H1 (cell line): Measurements from ENCODE around the gene RTN4IP1. TPM values are rescaled to one million over a fixed set of nuclear protein-coding genes. Genes with fewer than 3 reads are reported as not detected.

Source experiments
- CTCF ChIA-PET: fragments of 300-600 bp; sonication (Branson Sonifier 250); formaldehyde crosslinking; loops from one replicate; lab custom pipeline; 2021; ENCODE audit not compliant: partially characterized antibody; lab: Charles Lee
- POLR2A ChIA-PET: fragments of 300-600 bp; sonication (Branson Sonifier 250); formaldehyde crosslinking; loops from one replicate; lab custom pipeline; 2021; ENCODE audit warnings: inconsistent platforms; ENCODE audit not compliant: partially characterized antibody; lab: Charles Lee
- DNase-seq, 2 experiments: peaks; one replicate each; pipeline versions ENCODE4 v3.0.0 to v3.0.0-alpha.2; 2010 to 2022; ENCODE audit warnings: low spot score in 2 of 2, low read depth in 1 of 2, mixed read lengths in 1 of 2
- FAIRE-seq: peaks from 2 replicates; lab custom pipeline; 2011; peaks lifted over from hg19 to GRCh38; lab: Jason Lieb, UNC
- H2AFZ ChIP-seq: 2 replicates; pipeline ENCODE4 v1.8.1; 2012; ENCODE audit warnings: low read length, inconsistent platforms
- H2AK5ac ChIP-seq: 2 replicates; pipeline ENCODE4 v1.6.1; 2013; ENCODE audit warnings: low read depth, low read length
- H2BK120ac ChIP-seq: replicated peaks from 2 replicates; pipeline ENCODE3; 2013; ENCODE audit warnings: low read depth, low read length, inconsistent platforms
- H2BK12ac ChIP-seq: 2 replicates; pipeline ENCODE4 v1.6.1; 2013; ENCODE audit warnings: low read depth, low read length
- H2BK15ac ChIP-seq: 2 replicates; pipeline ENCODE4 v1.6.1; 2013; ENCODE audit warnings: low read length
- H2BK20ac ChIP-seq: 2 replicates; pipeline ENCODE4 v1.6.1; 2013; ENCODE audit warnings: low read length
- H2BK5ac ChIP-seq: 2 replicates; pipeline ENCODE4 v1.6.1; 2013; ENCODE audit warnings: low read depth, low read length
- H3K14ac ChIP-seq: 2 replicates; pipeline ENCODE4 v1.6.1; 2013; ENCODE audit warnings: inconsistent platforms; ENCODE audit not compliant: insufficient read length
- H3K18ac ChIP-seq: 2 replicates; pipeline ENCODE4 v1.6.1; 2013; ENCODE audit warnings: low read length; ENCODE audit errors: extremely low read depth
- H3K23ac ChIP-seq: 2 replicates; pipeline ENCODE4 v1.6.1; 2013; ENCODE audit warnings: inconsistent platforms; ENCODE audit not compliant: insufficient read length
- H3K23me2 ChIP-seq: 2 replicates; pipeline ENCODE4 v1.6.1; 2013; ENCODE audit warnings: low read depth, low read length
- H3K27ac ChIP-seq: 2 replicates; pipeline ENCODE4 v1.6.1; 2011; ENCODE audit warnings: low read depth, low read length, inconsistent platforms
- H3K27me3 ChIP-seq, 4 experiments: replicated peaks in 1 of 4; 1 replicate in 1 of 4; 2 replicates in 3 of 4; pipeline versions ENCODE4 v1.6.1 to v1.8.1; 2011 to 2013; ENCODE audit warnings: low read length in 3 of 4, mild to moderate bottlenecking in 3 of 4, inconsistent platforms in 2 of 4, mixed read lengths in 2 of 4, moderate library complexity in 1 of 4; ENCODE audit not compliant: control insufficient read depth in 3 of 4, insufficient read depth in 3 of 4; ENCODE audit errors: extremely low read depth in 1 of 4
- H3K36me3 ChIP-seq, 4 experiments: 2 replicates each; pipeline versions ENCODE4 v1.6.1 to v1.8.1; 2011 to 2013; ENCODE audit warnings: mild to moderate bottlenecking in 4 of 4, low read length in 3 of 4, moderate library complexity in 2 of 4, control low read depth in 1 of 4, inconsistent platforms in 1 of 4; ENCODE audit not compliant: insufficient read depth in 4 of 4, control insufficient read depth in 2 of 4
- H3K4ac ChIP-seq: replicated peaks from 2 replicates; pipeline ENCODE3; 2013; ENCODE audit warnings: low read length, low read depth, mixed read lengths, inconsistent platforms; ENCODE audit not compliant: insufficient read length
- H3K4me1 ChIP-seq, 4 experiments: replicated peaks in 1 of 4; 1 replicate in 1 of 4; 2 replicates in 3 of 4; pipeline versions ENCODE4 v1.6.1 to v1.8.1; 2011 to 2013; ENCODE audit warnings: low read length in 3 of 4, inconsistent platforms in 2 of 4, mixed read lengths in 1 of 4; ENCODE audit not compliant: insufficient read depth in 4 of 4, control insufficient read depth in 3 of 4
- H3K4me2 ChIP-seq, 2 experiments: 2 replicates each; pipeline versions ENCODE4 v1.6.1 to v1.8.1; 2011 to 2013; ENCODE audit warnings: low read depth in 2 of 2, low read length in 2 of 2, control low read depth in 1 of 2, inconsistent platforms in 1 of 2, mild to moderate bottlenecking in 1 of 2; ENCODE audit not compliant: insufficient read depth in 1 of 2
- H3K4me3 ChIP-seq, 4 experiments: fragments of 200-600, 300-600 bp in 1 of 4; sonication (generic), shearing (Covaris generic), sonication (Bioruptor Twin) in 1 of 4; 2 replicates each; pipeline versions ENCODE4 v1.5.1 to v1.8.1; 2011 to 2016; ENCODE audit warnings: low read length in 4 of 4, low read depth in 3 of 4, control low read depth in 2 of 4, inconsistent platforms in 2 of 4, mild to moderate bottlenecking in 2 of 4, mixed read lengths in 1 of 4, moderate library complexity in 1 of 4; ENCODE audit not compliant: insufficient read depth in 2 of 4; ENCODE audit errors: extremely low read depth in 1 of 4
- H3K56ac ChIP-seq: replicated peaks from 2 replicates; pipeline ENCODE3; 2013; ENCODE audit warnings: low read depth, mild to moderate bottlenecking, mixed read lengths, low read length, inconsistent platforms; ENCODE audit not compliant: insufficient read length
- H3K79me1 ChIP-seq: 2 replicates; pipeline ENCODE4 v1.6.1; 2013; ENCODE audit warnings: low read depth, low read length, control low read depth
- H3K79me2 ChIP-seq, 2 experiments: 2 replicates each; pipeline versions ENCODE4 v1.6.1 to v1.8.1; 2012 to 2013; ENCODE audit warnings: low read length in 2 of 2, mild to moderate bottlenecking in 2 of 2, inconsistent platforms in 1 of 2; ENCODE audit not compliant: insufficient read depth in 2 of 2, control insufficient read depth in 1 of 2
- H3K9ac ChIP-seq, 4 experiments: replicated peaks in 1 of 4; 1 replicate in 1 of 4; 2 replicates in 3 of 4; pipeline versions ENCODE4 v1.6.1 to v1.8.1; 2011 to 2013; ENCODE audit warnings: low read depth in 3 of 4, low read length in 3 of 4, control low read depth in 2 of 4, mild to moderate bottlenecking in 2 of 4, moderate library complexity in 2 of 4, inconsistent platforms in 1 of 4; ENCODE audit errors: extremely low read depth in 1 of 4
- H3K9me3 ChIP-seq, 2 experiments: 2 replicates each; pipeline versions ENCODE4 v1.6.1 to v1.8.1; 2012 to 2013; ENCODE audit warnings: mild to moderate bottlenecking in 2 of 2, moderate library complexity in 2 of 2, control low read depth in 1 of 2, inconsistent platforms in 1 of 2, low read depth in 1 of 2, low read length in 1 of 2, mixed read lengths in 1 of 2; ENCODE audit not compliant: insufficient read depth in 2 of 2
- H4K20me1 ChIP-seq, 2 experiments: replicated peaks in 1 of 2; 2 replicates each; pipeline versions ENCODE3 to v1.8.1; 2011 to 2013; ENCODE audit warnings: inconsistent platforms in 2 of 2, low read length in 2 of 2, mild to moderate bottlenecking in 1 of 2; ENCODE audit not compliant: insufficient read depth in 2 of 2, control insufficient read depth in 1 of 2
- H4K5ac ChIP-seq: 2 replicates; pipeline ENCODE4 v1.6.1; 2013; ENCODE audit warnings: low read length, low read depth, mixed read lengths, inconsistent platforms; ENCODE audit not compliant: insufficient read length
- H4K8ac ChIP-seq: 2 replicates; pipeline ENCODE4 v1.8.0; 2013; ENCODE audit warnings: mild to moderate bottlenecking, moderate library complexity, low read length, inconsistent platforms; ENCODE audit not compliant: insufficient read depth; ENCODE audit errors: extremely low read depth
- H4K91ac ChIP-seq: replicated peaks from 2 replicates; pipeline ENCODE3; 2013; ENCODE audit warnings: low read length, mixed read lengths, inconsistent platforms; ENCODE audit not compliant: insufficient read length
- ATF3 ChIP-seq: IDR thresholded peaks from 2 replicates; pipeline ENCODE4 v1.6.1; 2011; ENCODE audit warnings: low read depth, mild to moderate bottlenecking, low read length; ENCODE audit not compliant: insufficient read depth
- TCF12 ChIP-seq: IDR thresholded peaks from 2 replicates; pipeline ENCODE4 v1.6.1; 2011; ENCODE audit warnings: low read depth, mild to moderate bottlenecking, low read length
- USF2 ChIP-seq: IDR thresholded peaks from 2 replicates; pipeline ENCODE4 v1.6.1; 2011; ENCODE audit warnings: low read length, improper control_type of control experiment
- WGBS, 2 experiments: shearing (Covaris generic) in 1 of 2; methylation state at CpG; one replicate each; pipeline versions ENCODE4 v1.1.6 to v1.1.7; 2013 to 2015; ENCODE audit warnings: low lambda C conversion rate in 2 of 2, mixed read lengths in 2 of 2, inconsistent platforms in 1 of 2, low coverage in 1 of 2, missing lambda C conversion rate in 1 of 2; ENCODE audit not compliant: insufficient replicate concordance in 2 of 2, insufficient coverage in 1 of 2, insufficient read length in 1 of 2; ENCODE audit errors: extremely low coverage in 1 of 2, missing lambda C conversion rate in 1 of 2; 5-methylcytosine and 5-hydroxymethylcytosine counted together
- polyA plus RNA-seq, 7 experiments: library from polyadenylated mRNA; depleted of rRNA in 3 of 7; stranded (reverse) in 5 of 7; unstranded in 2 of 7; fragments of >200 nt in 5 of 7; fragments of 200-250 nt in 2 of 7; gene quantifications; 1 replicate in 5 of 7; 2 replicates in 1 of 7; 4 replicates in 1 of 7; pipeline versions ENCODE4 v1.2.1 to v1.2.3, GENCODE V29; 2011 to 2013; ENCODE audit warnings: missing spikeins in 2 of 7, mixed read lengths in 2 of 7
- total RNA-seq: library from RNA; stranded (reverse); fragmentation: NEBNext Ultra II Directional; extraction: Animal tissue kit (Norgen Biotek cat#: 25700); gene quantifications from 2 replicates; pipeline ENCODE4 v1.2.1, GENCODE V29; 2021

The RTN4IP1 gene
- total and polyA plus RNA-seq, 2 of the 8 experiments (the other 6 are each of a cell fraction or from before 2014, with no cell fraction given) = 14.6 to 19.5 TPM

- Histone ChIP-seq H2BK120ac (no peak overlapping the region), H3K4me3 (no peak overlapping the region), H3K4ac (no peak overlapping the region), H3K9ac (no peak overlapping the region), H3K27ac (no peak overlapping the region), H2BK20ac (no peak overlapping the region), H3K23me2 (no peaks in the 10 kb centered on the region), H2BK15ac (no peak overlapping the region), H3K9me3 (no peaks in the 10 kb centered on the region), H3K14ac (no peak overlapping the region), H4K8ac (no peak overlapping the region), H4K91ac (no peak overlapping the region), H3K79me2 (no peaks in the 10 kb centered on the region), H2BK12ac (no peak overlapping the region), H2AK5ac (no peak overlapping the region), H3K4me2 (no peak overlapping the region), H3K4me1 (no peaks in the 10 kb centered on the region), H3K23ac (no peak overlapping the region), H3K36me3 (no peaks in the 10 kb centered on the region), H4K20me1 (no peaks in the 10 kb centered on the region)
- no peak for DNase-seq
- TF ChIP-seq TCF12 (no peak), USF2 (no peak), ATF3 (no peak)
- TF ChIP-seq, all 59 proteins: peak for 0
- Histone ChIP-seq H3K18ac (no peak overlapping the region), H2AFZ (no peak overlapping the region), H3K27me3 (no peaks in the 10 kb centered on the region), H4K5ac (no peak overlapping the region), H3K79me1 (no peaks in the 10 kb centered on the region), H2BK5ac (no peak overlapping the region), H3K56ac (no peak overlapping the region)
- ChIA-PET CTCF (interaction anchor here (0.7 to 1.8 kb wide), 3 partner anchors 37 to 467 kb away, joined by 3 to 4 read pairs (median 4); no protein-coding TSS in a partner anchor), POLR2A (no interaction called here)
- 86% methylated on average over 1 of the region's 1 CpG; no CpG with 5 or more reads in 1 of the 2 experiments for WGBS, 2 experiments
- no peak for FAIRE-seq
These were observed 99.3 kb downstream of the RTN4IP1 start for GRCh38 chr6:106530026-106530425.
